Right atrium auricular region (tissue), 2 donors: ENCODE results near the gene ADARB1. TPM values are rescaled to one million over a fixed set of nuclear protein-coding genes. Genes with fewer than 3 reads are reported as not detected.

Experiments
- DNase-seq: peaks from one replicate; pipeline ENCODE4 v3.0.0-alpha.2; 2019; ENCODE audit warnings: low spot score
- H3K27ac ChIP-seq, 2 donors: fragments of 200-600 bp; sonication (generic); 1 replicate in 1 of 2; 2 replicates in 1 of 2; pipeline ENCODE4 v1.5.1; 2016 to 2019
- H3K27me3 ChIP-seq, 2 donors: fragments of 200-600 bp; sonication (generic); one replicate each; pipeline versions ENCODE4 v1.5.1 to v1.6.0; 2017 to 2019
- H3K36me3 ChIP-seq: fragments of 200-600 bp; sonication (generic); one replicate; pipeline ENCODE4 v1.5.1; 2016
- H3K4me1 ChIP-seq, 2 donors: fragments of 200-600 bp; sonication (generic); one replicate each; pipeline versions ENCODE4 v1.5.1 to v1.6.0; 2017 to 2019
- H3K4me3 ChIP-seq, 2 donors: fragments of 200-600 bp; sonication (generic); 1 replicate in 1 of 2; 2 replicates in 1 of 2; pipeline ENCODE4 v1.5.1; 2017 to 2019; ENCODE audit warnings: mild to moderate bottlenecking in 1 of 2, moderate library complexity in 1 of 2
- H3K9me3 ChIP-seq, 2 donors: fragments of 200-600 bp; sonication (generic); one replicate each; pipeline ENCODE4 v1.5.1; 2019
- CTCF ChIP-seq, 2 donors: fragments of 200-600 bp; sonication (generic); IDR thresholded peaks; one replicate each; pipeline ENCODE4 v1.5.1; 2019; ENCODE audit warnings: antibody characterized with exemption in 2 of 2
- total RNA-seq, 2 donors: library from RNA; depleted of rRNA; stranded (reverse); fragments of >200 nt; gene quantifications; one replicate each; pipeline ENCODE4 v1.1.0, GENCODE V29; 2016

The ADARB1 gene
- total RNA-seq, 2 donors from 2014 or later = 7.5 to 10.5 TPM

GRCh38 chr21:45032977-45033710, 41.2 kb upstream of the ADARB1 start:
- H3K27ac ChIP-seq = peak overlapping the region; percentile 68 to 80
- peaks cover 0 to 12% of the 10 kb centered on the region in 2 donors for H3K9me3 ChIP-seq
- no peak for TF ChIP-seq CTCF (IDR thresholded peaks at IDR 0.05)
- DNase-seq = no peak
- H3K4me1 ChIP-seq = peaks cover 0 to 62% of the 10 kb centered on the region in 2 donors
- no peaks in the 10 kb centered on the region for H3K36me3 ChIP-seq
- H3K4me3 ChIP-seq = no peak overlapping the region
- no peaks in the 10 kb centered on the region for H3K27me3 ChIP-seq

- H3K36me3 ChIP-seq = no peaks in the 10 kb centered on the region
- H3K4me1 ChIP-seq = peaks cover 0 to 62% of the 10 kb centered on the region in 2 donors
- no peaks in the 10 kb centered on the region for H3K27me3 ChIP-seq
- no peak overlapping the region for H3K4me3 ChIP-seq
- DNase-seq = no peak
- H3K9me3 ChIP-seq = peaks cover 0 to 12% of the 10 kb centered on the region in 2 donors
- TF ChIP-seq CTCF (IDR thresholded peaks at IDR 0.05) = no peak
- peak overlapping the region; percentile 68 to 80 for H3K27ac ChIP-seq
These were observed 40.4 kb upstream of the ADARB1 start for GRCh38 chr21:45033791-45034555.

- Histone ChIP-seq H3K9me3 (peaks cover 0 to 12% of the 10 kb centered on the region in 2 donors), H3K27ac (peak overlapping the region; percentile 68 to 80), H3K36me3 (no peaks in the 10 kb centered on the region), H3K4me1 (peaks cover 0 to 55% of the 10 kb centered on the region in 2 donors), H3K27me3 (no peaks in the 10 kb centered on the region), H3K4me3 (no peak overlapping the region)
- no peak for DNase-seq
- no peak for TF ChIP-seq CTCF (IDR thresholded peaks at IDR 0.05)
These were observed 39.6 kb upstream of the ADARB1 start for GRCh38 chr21:45034556-45035476.

- Histone ChIP-seq H3K27ac (peak overlapping the region in 1 of 2 donors; percentile 80), H3K36me3 (no peaks in the 10 kb centered on the region), H3K4me1 (peaks cover 0 to 51% of the 10 kb centered on the region in 2 donors), H3K4me3 (no peak overlapping the region), H3K27me3 (no peaks in the 10 kb centered on the region), H3K9me3 (peaks cover 0 to 12% of the 10 kb centered on the region in 2 donors)
- no peak for TF ChIP-seq CTCF (IDR thresholded peaks at IDR 0.05)
- DNase-seq = no peak
These were observed 38.9 kb upstream of the ADARB1 start for GRCh38 chr21:45035477-45035848.

- Histone ChIP-seq H3K9me3 (peaks cover 0 to 12% of the 10 kb centered on the region in 2 donors), H3K4me1 (peaks cover 0 to 50% of the 10 kb centered on the region in 2 donors), H3K4me3 (no peak overlapping the region), H3K27me3 (no peaks in the 10 kb centered on the region), H3K27ac (no peak overlapping the region), H3K36me3 (no peaks in the 10 kb centered on the region)
- no peak for TF ChIP-seq CTCF (IDR thresholded peaks at IDR 0.05)
- no peak for DNase-seq
These were observed 37.8 kb upstream of the ADARB1 start for GRCh38 chr21:45036630-45037029.
